HG02588 (cell line): ENCODE data around the gene TTN.
"Not testable (repeated sequence)": the region's sequence is repeated elsewhere in the genome, so short reads cannot be mapped to it uniquely, and the experiment has no call there.

Experiments used
- ATAC-seq: cut with Tn5 transposase; IDR thresholded peaks from one replicate; pipeline ENCODE4 v1.9.1; 2021; ENCODE audit warnings: mild to moderate bottlenecking, moderate library complexity; ENCODE audit not compliant: unreplicated experiment

The TTN gene

GRCh38 chr2:178542161-178542560 is 265.1 kb downstream of the TTN start:
- no peak for ATAC-seq

- ATAC-seq, result no peak
Observed at GRCh38 chr2:178536037-178536436, 271.2 kb downstream of the TTN start.

DNA sequence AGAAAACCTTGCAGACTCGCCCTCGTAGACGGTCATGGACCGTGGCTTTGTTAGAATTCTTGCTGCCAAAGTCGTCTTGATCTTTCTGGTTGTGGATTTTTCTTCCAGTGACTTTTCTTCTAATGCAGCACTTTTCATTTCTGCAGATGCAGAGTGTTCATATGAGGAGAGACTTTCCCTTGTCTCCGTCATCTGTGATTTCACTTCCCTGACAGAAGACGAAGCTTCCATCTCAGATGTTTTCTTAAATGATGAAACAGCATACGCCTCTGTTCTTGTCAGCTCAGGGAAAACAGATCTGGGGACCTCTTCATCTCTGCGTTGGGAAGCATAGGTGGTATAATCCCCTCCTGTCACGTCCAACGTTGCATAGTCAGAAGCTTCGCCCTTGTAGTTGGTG is 276.1 kb downstream of the TTN start:
- ATAC-seq, result no peak

DNA sequence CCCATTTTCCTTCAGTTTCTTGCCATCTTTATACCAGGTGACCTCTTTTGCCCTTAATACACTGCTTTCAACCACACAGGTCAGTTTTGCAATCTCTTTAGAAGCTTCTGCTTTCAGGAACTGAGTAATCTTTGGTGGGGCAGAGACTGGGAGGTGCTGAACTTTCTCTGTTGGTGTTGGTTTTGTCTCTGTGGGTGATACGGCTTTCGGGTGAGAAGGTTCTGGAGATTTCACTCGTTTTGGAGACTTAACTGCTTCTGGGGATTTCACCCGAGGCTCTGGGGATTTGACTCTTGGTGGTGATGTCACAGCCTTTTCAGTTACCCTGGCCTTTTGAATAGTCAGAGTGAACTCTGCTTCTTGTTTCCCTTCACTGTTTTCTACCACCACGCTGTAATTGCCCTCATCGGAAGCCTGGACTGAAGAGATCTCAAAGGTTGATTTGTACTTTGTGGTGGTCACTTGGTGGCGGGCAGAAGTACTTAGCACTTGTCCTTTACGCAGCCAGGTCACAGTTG is 276.5 kb downstream of the TTN start:
- ATAC-seq, result peak; percentile 98

- ATAC-seq, result no peak
Observed at GRCh38 chr2:178530131-178530530, 277.1 kb downstream of the TTN start.

DNA sequence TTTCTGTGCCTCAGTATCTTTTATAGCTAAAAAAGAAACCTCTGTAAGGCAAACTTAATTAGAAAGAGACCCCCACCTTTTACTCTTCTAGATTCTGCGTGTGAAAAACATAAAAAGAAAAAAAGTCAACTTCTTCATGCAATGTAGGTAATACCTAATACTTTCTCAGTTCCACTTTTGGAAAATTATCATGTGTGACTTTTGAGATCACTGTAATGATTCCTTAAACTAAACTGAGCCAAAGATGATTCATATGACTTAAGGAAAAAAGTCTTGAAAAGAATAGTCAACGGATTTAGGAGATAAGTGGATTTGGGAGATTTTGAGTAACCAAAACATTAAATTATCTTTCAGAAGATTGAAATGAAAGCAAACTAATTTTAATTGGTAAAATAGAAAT is 278.0 kb downstream of the TTN start:
- ATAC-seq, result no peak

GRCh38 chr2:178528647-178529046 is 278.6 kb downstream of the TTN start:
- no peak for ATAC-seq

DNA sequence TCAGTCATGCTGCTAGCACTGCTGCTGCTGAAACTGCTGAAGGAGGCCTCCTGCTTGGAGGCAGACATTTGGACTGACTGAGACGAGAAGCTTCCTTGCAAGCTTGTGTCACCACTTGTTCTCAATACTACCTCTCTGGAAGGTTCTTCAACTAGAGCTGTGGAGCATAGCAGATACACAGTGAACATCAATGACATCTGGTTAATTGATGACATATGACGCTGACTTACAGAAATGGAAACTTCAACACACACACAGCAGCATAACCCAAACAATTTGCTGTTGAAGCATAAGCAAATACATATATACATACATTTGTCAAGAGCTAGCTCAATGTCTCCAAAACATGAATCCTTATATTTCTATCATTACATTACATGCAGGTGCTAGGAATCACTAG is 279.6 kb downstream of the TTN start:
- no peak for ATAC-seq

GRCh38 chr2:178526256-178526655 is 281.0 kb downstream of the TTN start:
- no peak for ATAC-seq

DNA sequence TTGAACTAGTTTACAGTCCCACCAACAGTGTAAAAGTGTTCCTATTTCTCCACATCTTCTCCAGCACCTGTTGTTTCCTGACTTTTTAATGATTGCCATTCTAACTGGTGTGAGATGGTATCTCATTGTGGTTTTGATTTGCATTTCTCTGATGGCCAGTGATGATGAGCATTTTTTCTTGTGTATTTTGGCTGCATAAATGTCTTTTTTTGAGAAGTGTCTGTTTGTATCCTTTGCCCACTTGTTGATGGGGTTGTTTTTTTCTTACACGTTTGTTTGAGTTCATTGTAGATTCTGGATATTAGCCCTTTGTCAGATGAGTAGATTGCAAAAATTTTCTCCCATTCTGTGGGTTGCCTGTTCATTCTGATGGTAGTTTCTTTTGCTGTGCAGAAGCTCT is 281.8 kb downstream of the TTN start:
- ATAC-seq, result not testable (repeated sequence)

- not testable (repeated sequence) for ATAC-seq
Observed at GRCh38 chr2:178525010-178525409, 282.2 kb downstream of the TTN start.

- ATAC-seq, result peak; percentile 5
Observed at GRCh38 chr2:178523596-178524134, 283.6 kb downstream of the TTN start.

DNA sequence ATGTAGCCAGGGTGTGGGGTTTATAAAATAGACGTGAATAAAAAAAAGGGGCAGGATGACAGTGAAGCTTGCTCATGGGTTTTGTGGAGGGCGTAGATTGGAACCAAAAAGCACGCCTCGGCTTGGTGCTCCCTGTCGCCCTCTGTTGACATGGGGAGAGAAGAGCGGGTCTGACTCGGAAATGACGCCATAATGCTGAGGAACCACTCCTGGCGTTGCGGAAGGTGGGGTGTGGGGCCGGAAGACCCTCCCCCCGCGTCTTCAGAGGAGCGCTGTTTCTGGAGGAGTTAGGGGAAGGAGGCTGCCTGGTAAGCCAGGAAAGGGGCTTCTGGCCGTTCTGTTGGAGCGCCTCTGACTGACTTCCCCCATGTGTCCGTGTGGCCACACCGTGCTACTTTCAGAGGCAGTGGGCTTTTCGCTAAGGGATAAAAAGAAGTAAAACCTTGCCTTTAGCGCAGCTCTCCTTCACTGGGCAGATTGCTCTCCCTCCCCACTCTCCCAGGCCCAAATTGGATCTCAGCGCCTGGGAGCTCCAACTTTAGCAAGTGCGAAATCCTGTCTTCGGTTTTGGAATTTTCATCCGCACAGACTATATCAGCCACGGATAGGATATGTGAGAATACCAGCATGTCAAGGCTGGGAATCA is 284.1 kb downstream of the TTN start:
- ATAC-seq, result peak; percentile 93

DNA sequence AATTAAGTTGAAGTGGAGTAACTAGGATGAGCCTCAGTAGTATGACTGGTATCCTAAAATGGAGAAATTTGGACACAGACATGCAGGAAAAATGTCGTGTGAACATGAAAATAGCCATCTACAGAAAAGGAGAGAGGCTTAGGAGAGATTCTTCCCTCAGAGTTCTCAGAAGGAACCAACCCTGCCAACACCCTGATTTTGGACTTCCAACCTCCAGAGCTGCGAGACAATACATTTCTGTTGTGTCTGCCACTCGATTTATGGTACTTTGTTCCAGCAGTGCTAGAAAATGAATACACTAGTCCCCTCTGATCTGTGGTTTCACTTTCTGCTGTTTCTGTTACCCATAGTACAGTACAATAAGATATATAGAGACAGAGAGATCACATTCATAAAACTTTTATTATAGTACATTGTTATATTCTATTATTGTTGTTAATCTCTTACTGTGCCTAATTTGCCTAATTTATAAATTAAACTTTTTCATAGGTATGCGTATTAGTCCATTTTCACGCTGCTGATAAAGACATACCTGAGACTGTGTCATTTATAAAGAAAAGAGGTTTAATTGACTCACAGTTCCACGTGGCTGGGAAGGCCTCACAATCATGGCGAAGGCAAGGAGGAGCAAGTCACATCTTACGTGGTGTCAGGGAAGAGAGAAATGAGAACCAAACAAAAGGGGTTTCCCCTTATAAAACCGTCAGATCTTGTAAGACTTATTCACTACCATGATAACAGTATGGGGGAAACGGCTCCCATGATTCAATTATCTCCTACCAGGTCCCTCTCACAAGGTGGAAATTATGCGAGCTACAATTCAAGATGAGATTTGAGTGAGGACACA is 285.7 kb downstream of the TTN start:
- ATAC-seq, result no peak

DNA sequence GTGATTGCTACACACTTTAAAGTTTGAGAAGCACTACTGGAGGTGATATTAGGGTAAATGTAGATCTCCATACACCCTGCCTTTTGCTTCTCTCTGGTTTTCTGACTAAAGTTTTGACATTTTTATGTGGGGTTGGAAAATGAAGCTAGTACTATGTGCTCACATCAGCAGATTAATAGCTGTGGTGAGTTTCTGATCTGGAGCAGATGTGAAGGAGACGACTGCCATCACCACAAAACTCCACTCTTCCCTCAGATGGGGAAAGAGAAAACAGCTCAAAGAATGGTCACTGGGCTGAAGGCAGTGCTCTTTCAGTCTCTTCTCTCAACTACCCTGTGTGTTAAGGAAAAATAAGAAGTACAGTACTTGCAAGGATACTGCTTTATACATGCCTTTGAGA is 289.7 kb downstream of the TTN start:
- no peak for ATAC-seq

DNA sequence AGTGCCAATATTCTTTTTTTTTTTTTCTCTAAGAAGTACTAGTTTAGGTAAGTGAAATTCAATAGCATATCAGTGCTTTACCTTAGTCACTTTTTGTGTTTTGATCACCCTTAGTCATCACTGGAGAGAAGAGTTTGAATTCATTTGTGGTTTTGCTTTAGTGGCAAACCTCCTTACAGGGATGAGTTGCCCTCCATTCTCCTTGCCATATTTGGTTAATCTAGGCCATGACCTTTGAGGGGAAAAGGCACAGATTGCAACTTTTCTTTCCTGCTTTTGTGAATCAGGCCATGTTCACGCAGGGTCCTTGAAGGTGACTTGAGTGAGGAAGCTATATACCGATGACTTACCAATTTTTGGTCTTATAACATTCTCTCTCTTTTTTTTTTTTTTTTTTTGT is 292.6 kb downstream of the TTN start:
- ATAC-seq, result no peak

DNA sequence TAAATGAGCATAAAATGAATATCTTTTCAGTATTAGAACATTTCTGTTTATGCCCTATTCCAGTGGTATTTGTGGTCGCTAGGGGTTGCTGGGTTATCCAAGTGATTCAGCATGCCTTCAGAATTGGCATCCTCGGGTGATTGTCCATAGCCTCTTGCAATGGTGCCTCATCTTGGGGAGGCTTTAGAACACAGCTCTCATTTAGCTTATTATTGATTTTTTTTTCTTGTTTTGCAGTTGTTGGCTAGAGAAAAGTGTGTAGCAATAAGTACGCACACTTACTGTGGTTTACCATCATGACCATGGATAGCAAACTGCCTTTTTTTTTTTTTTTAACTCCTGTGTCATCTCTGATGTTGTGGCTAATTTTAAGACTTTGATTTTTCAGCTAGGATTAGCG is 293.3 kb downstream of the TTN start:
- ATAC-seq, result no peak

DNA sequence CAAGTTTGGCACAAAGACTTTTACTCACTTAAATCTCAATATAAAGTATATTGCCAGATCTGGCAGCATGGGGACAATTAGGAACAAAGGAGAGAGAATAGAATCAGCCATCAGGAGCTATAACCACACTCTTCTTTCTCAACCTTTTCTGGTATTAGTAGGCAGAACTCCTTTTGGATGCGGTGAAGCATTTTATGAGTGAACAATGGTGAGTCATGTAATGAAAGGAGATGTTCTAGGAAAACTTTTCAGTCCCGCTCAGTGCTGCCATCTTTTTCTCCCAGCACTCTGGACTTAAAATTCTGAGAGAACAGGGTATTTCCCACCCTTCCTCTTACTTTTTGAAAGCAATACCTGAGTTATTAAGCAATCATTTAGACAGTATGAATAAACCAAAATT is 294.7 kb downstream of the TTN start:
- no peak for ATAC-seq

DNA sequence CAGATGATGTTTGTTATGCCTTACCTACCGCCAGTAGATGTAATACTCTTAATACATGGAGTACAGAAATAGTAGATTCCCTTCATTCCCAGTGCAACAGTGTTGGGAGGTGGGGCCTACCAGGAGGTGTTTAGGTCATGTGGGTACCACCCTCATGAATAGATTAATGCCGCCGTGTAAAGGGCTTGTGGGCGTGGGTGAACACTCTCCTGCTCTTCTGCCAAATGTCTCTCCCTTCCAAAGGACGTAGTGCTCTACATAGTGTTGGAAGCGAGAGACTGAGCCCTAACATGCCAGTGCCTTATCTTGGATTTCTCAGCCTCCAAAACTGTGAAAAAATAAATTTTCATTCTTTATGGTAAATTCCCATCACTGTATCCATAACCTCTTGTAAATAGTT is 296.8 kb downstream of the TTN start:
- ATAC-seq, result no peak

DNA sequence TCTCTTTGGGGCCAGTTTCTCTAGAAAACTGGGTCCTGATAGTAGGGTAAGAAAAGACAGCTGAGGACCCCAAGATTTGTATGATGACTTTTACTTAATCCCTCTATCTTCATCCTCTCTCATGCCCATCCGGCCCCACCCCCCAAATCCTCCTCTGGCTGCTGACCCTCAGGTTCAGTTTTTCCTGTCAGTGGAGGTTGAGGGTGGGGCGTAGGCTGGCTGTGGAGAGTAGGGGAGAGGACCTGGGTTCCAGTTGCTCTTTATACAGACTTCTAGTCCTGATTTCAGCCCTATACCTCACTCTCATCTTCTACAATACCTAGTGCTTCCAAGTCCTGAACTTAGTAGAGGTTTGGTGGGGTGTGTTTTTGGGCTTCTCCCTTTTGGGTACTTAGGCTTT is 298.6 kb downstream of the TTN start:
- ATAC-seq, result no peak

DNA sequence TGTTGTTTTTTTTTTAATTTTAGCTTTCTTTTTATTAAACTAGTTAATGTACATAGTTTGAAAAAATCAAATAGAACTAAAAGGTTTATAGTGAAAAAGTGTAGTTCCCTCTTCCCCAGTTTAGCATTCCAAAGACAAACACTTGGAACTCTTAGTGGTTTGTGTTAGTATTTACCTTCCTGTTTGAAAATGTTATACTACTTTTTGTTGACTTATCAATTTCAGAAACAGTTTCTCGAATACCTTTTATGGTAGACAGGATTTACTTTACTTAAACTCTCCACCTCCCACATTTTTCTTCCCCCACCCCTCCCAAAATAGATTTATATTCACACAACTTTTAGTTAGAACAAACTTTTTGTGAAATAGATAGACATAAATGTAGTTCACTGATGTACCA is 300.3 kb downstream of the TTN start:
- no peak for ATAC-seq

DNA sequence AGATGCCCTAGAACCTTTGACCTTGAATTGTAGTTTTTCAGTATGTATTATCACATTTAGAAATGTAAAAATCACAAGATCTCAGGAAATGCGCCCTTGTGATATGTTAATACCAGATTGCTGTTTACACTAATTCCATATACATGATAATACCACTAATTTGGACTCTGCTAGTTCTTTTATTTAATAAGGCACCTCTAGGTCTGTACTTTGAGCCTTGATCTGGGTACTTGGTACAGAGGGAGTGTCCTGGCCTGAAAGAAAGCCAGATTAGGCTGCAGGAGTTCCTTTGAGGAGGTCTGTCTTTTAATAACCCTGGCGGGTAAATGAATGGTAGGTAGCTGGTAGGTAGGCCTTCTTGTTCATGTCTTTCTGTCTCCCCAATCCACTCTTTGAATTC is 300.7 kb downstream of the TTN start:
- ATAC-seq, result no peak
